Transverse colon (tissue), 4 donors: ENCODE results near the gene WWP2. TPM values are rescaled to one million over a fixed set of nuclear protein-coding genes. Genes with fewer than 3 reads are reported as not detected.

ENCODE experiments used
- DNase-seq: peaks from one replicate; pipeline ENCODE4 v3.0.0-alpha.2; 2019
- H3K27ac ChIP-seq, 4 donors: fragments of 200-600 bp; sonication (generic); 2 replicates each; pipeline ENCODE4 v1.5.1; 2016 to 2018; ENCODE audit warnings: inconsistent platforms in 4 of 4
- H3K27me3 ChIP-seq: fragments of 200-600 bp; sonication (generic); 2 replicates; pipeline ENCODE4 v1.5.1; 2017; ENCODE audit warnings: inconsistent platforms
- H3K36me3 ChIP-seq, 4 donors: fragments of 200-600 bp; sonication (generic); 2 replicates each; pipeline ENCODE4 v1.5.1; 2017 to 2019; ENCODE audit warnings: inconsistent platforms in 4 of 4
- H3K4me1 ChIP-seq, 4 donors: fragments of 200-600 bp; sonication (generic); 2 replicates each; pipeline ENCODE4 v1.5.1; 2017 to 2020; ENCODE audit warnings: inconsistent platforms in 4 of 4
- H3K4me3 ChIP-seq, 4 donors: fragments of 200-600 bp; sonication (generic); 1 replicate in 1 of 4; 2 replicates in 3 of 4; pipeline versions ENCODE4 v1.5.1 to v1.6.1; 2017 to 2019; ENCODE audit warnings: inconsistent platforms in 4 of 4
- H3K9me3 ChIP-seq, 2 donors: fragments of 200-600 bp; sonication (generic); 2 replicates each; pipeline ENCODE4 v1.5.1; 2017 to 2019; ENCODE audit warnings: inconsistent platforms in 2 of 2
- EP300 ChIP-seq: sonication (generic); formaldehyde crosslinking; IDR thresholded peaks from one replicate; pipeline ENCODE4 v1.6.1; 2017; ENCODE audit warnings: antibody characterized with exemption, low read depth
- POLR2A ChIP-seq: fragments of 450-650 bp; IDR thresholded peaks from one replicate; pipeline ENCODE4 v1.6.1; 2016; ENCODE audit warnings: antibody characterized with exemption, mild to moderate bottlenecking, moderate library complexity
- POLR2AphosphoS5 ChIP-seq, 3 donors: sonication (generic); formaldehyde crosslinking; IDR thresholded peaks; one replicate each; pipeline ENCODE4 v1.6.1; 2016; ENCODE audit warnings: antibody characterized with exemption in 3 of 3
- WGBS, 2 donors: methylation state at CpG; one replicate each; pipeline ENCODE4 v1.1.5; 2018; ENCODE audit warnings: low coverage in 1 of 2; 5-methylcytosine and 5-hydroxymethylcytosine counted together
- in situ Hi-C, 4 donors: fragments of 200-750 bp; cut with MboI; loops; one replicate each; pipeline versions ENCODE4 v1.15.0 to v1.15.1; 2017; ENCODE audit warnings: low sequenced_read_pairs in 3 of 4, low pct_ligation_motif_present in 1 of 4, low pct_unique_long_range_greater_than_20kb in 1 of 4
- intact Hi-C: fragments of 100-400 bp; cut with DNase I; formaldehyde crosslinking; loops from one replicate; pipeline ENCODE4 v1.15.1; 2023; ENCODE audit warnings: low total_unique reads
- total RNA-seq, 4 donors: library from RNA; depleted of rRNA; stranded (reverse); fragments of >200 nt; gene quantifications; one replicate each; pipeline ENCODE4 v1.1.0, GENCODE V29; 2016
- TF ChIP-seq, protein P1 (sequence below), 5 experiments: fragments of 200-600 bp in 3 of 5; fragments of 450-650 bp in 2 of 5; sonication (generic) in 3 of 5; IDR thresholded peaks; 1 replicate in 2 of 5; 2 replicates in 3 of 5; pipeline ENCODE4 v1.5.1; 2016 to 2017; ENCODE audit warnings: antibody characterized with exemption in 5 of 5, inconsistent platforms in 3 of 5, mild to moderate bottlenecking in 2 of 5, moderate library complexity in 1 of 5

The WWP2 gene
- total RNA-seq, 4 donors from 2014 or later = 66.8 to 157 (median 73.7) TPM

GRCh38 chr16:69880640-69881133 is 118.6 kb downstream of the WWP2 start:
- H3K4me1 ChIP-seq = no peaks in the 10 kb centered on the region
- in situ Hi-C loops (no loop called here), intact Hi-C loops (no loop called here)
- H3K27ac ChIP-seq = no peak overlapping the region
- H3K9me3 ChIP-seq = no peaks in the 10 kb centered on the region
- DNase-seq = no peak
- 93% methylated on average over 10 of the region's 10 CpGs; no CpG with 5 or more reads in 1 of the 2 donors for WGBS, 2 donors
- H3K36me3 ChIP-seq = peaks cover 0 to 27% (median 13%) of the 10 kb centered on the region in 4 donors
- H3K4me3 ChIP-seq = no peak overlapping the region
- TF ChIP-seq EP300 (no peak), POLR2AphosphoS5 (IDR thresholded peaks at IDR 0.05) (no peak), POLR2A (no peak)
- TF ChIP-seq, protein P1, sequence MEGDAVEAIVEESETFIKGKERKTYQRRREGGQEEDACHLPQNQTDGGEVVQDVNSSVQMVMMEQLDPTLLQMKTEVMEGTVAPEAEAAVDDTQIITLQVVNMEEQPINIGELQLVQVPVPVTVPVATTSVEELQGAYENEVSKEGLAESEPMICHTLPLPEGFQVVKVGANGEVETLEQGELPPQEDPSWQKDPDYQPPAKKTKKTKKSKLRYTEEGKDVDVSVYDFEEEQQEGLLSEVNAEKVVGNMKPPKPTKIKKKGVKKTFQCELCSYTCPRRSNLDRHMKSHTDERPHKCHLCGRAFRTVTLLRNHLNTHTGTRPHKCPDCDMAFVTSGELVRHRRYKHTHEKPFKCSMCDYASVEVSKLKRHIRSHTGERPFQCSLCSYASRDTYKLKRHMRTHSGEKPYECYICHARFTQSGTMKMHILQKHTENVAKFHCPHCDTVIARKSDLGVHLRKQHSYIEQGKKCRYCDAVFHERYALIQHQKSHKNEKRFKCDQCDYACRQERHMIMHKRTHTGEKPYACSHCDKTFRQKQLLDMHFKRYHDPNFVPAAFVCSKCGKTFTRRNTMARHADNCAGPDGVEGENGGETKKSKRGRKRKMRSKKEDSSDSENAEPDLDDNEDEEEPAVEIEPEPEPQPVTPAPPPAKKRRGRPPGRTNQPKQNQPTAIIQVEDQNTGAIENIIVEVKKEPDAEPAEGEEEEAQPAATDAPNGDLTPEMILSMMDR (IDR thresholded peaks at IDR 0.05) = no peak
- H3K27me3 ChIP-seq = no peaks in the 10 kb centered on the region

DNA sequence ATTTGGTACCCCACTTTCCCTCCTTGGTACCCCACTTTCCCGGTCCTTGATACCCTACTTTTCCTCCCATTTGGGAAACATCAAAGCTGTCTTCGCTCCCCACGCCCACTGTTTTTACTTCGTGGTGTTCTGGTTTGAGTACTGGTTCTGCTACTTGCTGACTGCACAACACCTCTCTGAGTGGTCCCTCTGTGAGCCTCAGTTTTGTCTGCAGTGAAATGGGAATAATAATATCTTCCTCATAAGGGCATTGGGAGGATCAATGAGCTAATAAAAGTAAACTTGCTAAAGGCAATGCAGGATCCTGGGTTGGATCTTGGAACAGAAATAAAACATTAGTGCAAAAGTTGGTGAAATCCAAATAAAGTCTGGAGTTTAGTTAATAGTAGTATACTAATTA is 119.0 kb downstream of the WWP2 start:
- no peak for DNase-seq
- WGBS, 2 donors = 96 to 100% methylated on average over 2 to 4 of the region's 4 CpGs
- H3K4me3 ChIP-seq = no peak overlapping the region

DNA sequence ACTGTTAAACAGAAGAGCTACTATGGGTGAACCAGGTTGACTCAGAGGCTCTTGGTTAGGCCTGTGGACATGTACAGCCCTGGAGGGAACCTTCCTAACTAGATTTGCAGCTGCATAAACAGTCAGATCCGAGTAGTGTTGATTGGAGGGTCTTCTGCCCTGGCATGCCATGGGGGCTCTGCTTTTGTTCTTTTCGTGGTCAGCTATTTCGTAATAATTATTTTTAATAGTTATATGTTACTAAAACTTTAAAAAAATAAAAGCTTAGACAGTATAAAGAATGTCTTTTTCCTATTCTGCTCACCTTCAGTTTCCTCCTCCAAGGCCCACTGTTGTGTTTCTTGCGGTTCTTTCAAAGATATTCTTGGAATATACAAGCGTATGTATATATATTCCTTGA is 121.6 kb downstream of the WWP2 start:
- Histone ChIP-seq H3K27ac (no peak overlapping the region), H3K27me3 (no peaks in the 10 kb centered on the region), H3K4me1 (no peaks in the 10 kb centered on the region), H3K4me3 (no peak overlapping the region), H3K9me3 (no peaks in the 10 kb centered on the region), H3K36me3 (peaks cover 0 to 14% (median 4%) of the 10 kb centered on the region in 4 donors)
- in situ Hi-C loops (no loop called here), intact Hi-C loops (no loop called here)
- TF ChIP-seq POLR2A = no peak
- no peak for TF ChIP-seq POLR2AphosphoS5 (IDR thresholded peaks at IDR 0.05)
- no peak for TF ChIP-seq EP300
- TF ChIP-seq, protein P1 (IDR thresholded peaks at IDR 0.05) = no peak
- no peak for DNase-seq
- WGBS, 2 donors = 91 to 97% methylated on average over 5 of the region's 5 CpGs

More for the DNA sequence above, 119.0 kb downstream of the WWP2 start:
- peaks cover 0 to 22% (median 10%) of the 10 kb centered on the region in 4 donors for H3K36me3 ChIP-seq
- H3K27ac ChIP-seq = no peak overlapping the region
- H3K9me3 ChIP-seq = no peaks in the 10 kb centered on the region
- in situ Hi-C loops (no loop called here), intact Hi-C loops (no loop called here)
- TF ChIP-seq POLR2AphosphoS5 (IDR thresholded peaks at IDR 0.05) = no peak
- TF ChIP-seq, protein P1 (IDR thresholded peaks at IDR 0.05) = no peak
- no peak for TF ChIP-seq EP300
- TF ChIP-seq POLR2A = no peak
- H3K27me3 ChIP-seq = no peaks in the 10 kb centered on the region
- no peaks in the 10 kb centered on the region for H3K4me1 ChIP-seq

DNA sequence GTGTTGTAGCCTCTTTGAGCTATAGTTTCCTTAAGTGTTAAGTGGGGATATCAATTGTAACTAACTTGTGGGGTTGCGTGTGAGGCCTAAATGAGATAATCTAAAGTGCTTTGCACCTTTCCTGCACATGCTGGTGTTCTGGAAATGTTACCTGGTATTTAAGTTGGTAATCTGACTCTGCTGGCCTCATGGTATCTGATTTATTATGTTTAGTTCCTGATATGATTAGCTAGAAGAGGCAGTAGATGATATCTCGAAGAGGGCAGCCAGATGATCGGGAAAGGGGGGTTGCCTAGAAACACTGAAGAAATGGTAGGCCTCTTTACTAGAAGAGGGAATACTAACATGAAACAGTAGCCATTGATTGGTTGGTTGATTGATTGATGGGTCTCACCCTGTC is 123.6 kb downstream of the WWP2 start:
- Histone ChIP-seq H3K27ac (no peak overlapping the region), H3K4me1 (peaks cover 4 to 14% (median 11%) of the 10 kb centered on the region in 4 donors), H3K36me3 (peaks cover 0 to 11% (median 4%) of the 10 kb centered on the region in 4 donors), H3K4me3 (no peak overlapping the region), H3K27me3 (no peaks in the 10 kb centered on the region), H3K9me3 (no peaks in the 10 kb centered on the region)
- in situ Hi-C loops (no loop called here), intact Hi-C loops (no loop called here)
- TF ChIP-seq EP300 = no peak
- no peak for TF ChIP-seq POLR2AphosphoS5 (IDR thresholded peaks at IDR 0.05)
- TF ChIP-seq, protein P1 (IDR thresholded peaks at IDR 0.05) = no peak
- no peak for TF ChIP-seq POLR2A
- 94% methylated on average over 3 of the region's 3 CpGs; no CpG with 5 or more reads in 1 of the 2 donors for WGBS, 2 donors
- DNase-seq = no peak
